RWPE1 (cell line): ENCODE measurements around the gene MPV17.
A peak's percentile ranks its signal among the peaks of the same experiment; 100 is the strongest.

Experiments used
- CTCF ChIA-PET: fragments of 350-600 bp; sonication (Branson Sonifier 250); formaldehyde crosslinking; extraction: SDS; loops from one replicate; lab custom pipeline; 2021; lab: Yijun Ruan, JAX
- POLR2A ChIA-PET: fragments of 400-600 bp; formaldehyde crosslinking; extraction: SDS; loops from one replicate; lab custom pipeline; 2020; ENCODE audit warnings: antibody characterized with exemption; ENCODE audit not compliant: low non-redundant PET; lab: Yijun Ruan, JAX
- DNase-seq: peaks from one replicate; pipeline ENCODE4 v3.0.0; 2012; ENCODE audit warnings: low spot score
- H3K27ac ChIP-seq: fragments of 450-650 bp; 2 replicates; pipeline ENCODE4 v1.5.1; 2017
- CTCF ChIP-seq: fragments of 450-650 bp; conservative IDR thresholded peaks from 2 replicates; pipeline ENCODE4 v1.5.1; 2017; ENCODE audit warnings: low read depth, mild to moderate bottlenecking

MPV17 gene

GRCh38 chr2:27314709-27315108 is 8.2 kb downstream of the MPV17 start:
- no peak for TF ChIP-seq CTCF
- DNase-seq, result no peak
- ChIA-PET POLR2A (interaction anchor here (0.6 kb wide), 1 partner anchor 32 kb away, joined by 3 read pairs; no protein-coding TSS in a partner anchor), CTCF (interaction anchor here (0.6 kb wide), 1 partner anchor 31 kb away, joined by 3 read pairs; no protein-coding TSS in a partner anchor)
- H3K27ac ChIP-seq, result no peak overlapping the region

GRCh38 chr2:27313882-27314645 is 8.8 kb downstream of the MPV17 start:
- DNase-seq, result no peak
- no peak overlapping the region for H3K27ac ChIP-seq
- no peak for TF ChIP-seq CTCF
- POLR2A ChIA-PET, result interaction anchor here (0.6 kb wide), 1 partner anchor 31 kb away, joined by 3 read pairs; no protein-coding TSS in a partner anchor
- CTCF ChIA-PET, result interaction anchor here (0.5 to 0.6 kb wide), 3 partner anchors 31 to 102 kb away, joined by 3 to 4 read pairs (median 3); partner anchors contain the start of genes ATRAID and SLC5A6

- no peak overlapping the region for H3K27ac ChIP-seq
- CTCF ChIA-PET, result interaction anchor here (0.7 to 1.3 kb wide), 4 partner anchors 9 to 32 kb away, joined by 3 to 5 read pairs (median 4); partner anchors contain the start of gene MPV17
- POLR2A ChIA-PET, result no interaction called here
- DNase-seq, result no peak
- TF ChIP-seq CTCF, result no peak
These were observed 10.7 kb downstream of the MPV17 start for GRCh38 chr2:27312152-27312551.

- no peak for TF ChIP-seq CTCF
- no peak overlapping the region for H3K27ac ChIP-seq
- POLR2A ChIA-PET, result interaction anchor here (0.7 kb wide), 1 partner anchor 111 kb away, joined by 3 read pairs; no protein-coding TSS in a partner anchor
- DNase-seq, result no peak
- CTCF ChIA-PET, result no interaction called here
These were observed 13.2 kb downstream of the MPV17 start for GRCh38 chr2:27309651-27310050.

- TF ChIP-seq CTCF, result no peak
- no peak within 1 kb of the TSS for H3K27ac ChIP-seq
- peak; percentile 38 for DNase-seq
- CTCF ChIA-PET, result interaction anchor here (0.6 to 0.8 kb wide), 2 partner anchors 9 to 138 kb away, joined by 4 to 6 read pairs; no protein-coding TSS in a partner anchor
- POLR2A ChIA-PET, result interaction anchor here (0.7 kb wide), 1 partner anchor 175 kb away, joined by 3 read pairs; no protein-coding TSS in a partner anchor
These were observed 14.5 kb downstream of the MPV17 start, which contains the start of gene UCN for GRCh38 chr2:27308359-27308881. Gene UCN, minus strand, starts transcription at chr2:27308445. Its CDS starts 550 bp downstream, at chr2:27307895.

- no peak for TF ChIP-seq CTCF
- POLR2A ChIA-PET, result no interaction called here
- CTCF ChIA-PET, result interaction anchor here (0.8 kb wide), 1 partner anchor 9 kb away, joined by 4 read pairs; no protein-coding TSS in a partner anchor
- no peak for DNase-seq
- no peak overlapping the region for H3K27ac ChIP-seq
These were observed 15.1 kb downstream of the MPV17 start for GRCh38 chr2:27307545-27308358.
